ENCODE results near the gene FAM185A. TPM values are rescaled to one million over a fixed set of nuclear protein-coding genes. Genes with fewer than 3 reads are reported as not detected.
"Not testable (repeated sequence)": the region's sequence is repeated elsewhere in the genome, so short reads cannot be mapped to it uniquely, and the experiment has no call there.

Gene FAM185A
- total and polyA plus RNA-seq, 2 of the 4 experiments (the other 2 are of a cell fraction), result 3.6 to 4.3 TPM

DNA sequence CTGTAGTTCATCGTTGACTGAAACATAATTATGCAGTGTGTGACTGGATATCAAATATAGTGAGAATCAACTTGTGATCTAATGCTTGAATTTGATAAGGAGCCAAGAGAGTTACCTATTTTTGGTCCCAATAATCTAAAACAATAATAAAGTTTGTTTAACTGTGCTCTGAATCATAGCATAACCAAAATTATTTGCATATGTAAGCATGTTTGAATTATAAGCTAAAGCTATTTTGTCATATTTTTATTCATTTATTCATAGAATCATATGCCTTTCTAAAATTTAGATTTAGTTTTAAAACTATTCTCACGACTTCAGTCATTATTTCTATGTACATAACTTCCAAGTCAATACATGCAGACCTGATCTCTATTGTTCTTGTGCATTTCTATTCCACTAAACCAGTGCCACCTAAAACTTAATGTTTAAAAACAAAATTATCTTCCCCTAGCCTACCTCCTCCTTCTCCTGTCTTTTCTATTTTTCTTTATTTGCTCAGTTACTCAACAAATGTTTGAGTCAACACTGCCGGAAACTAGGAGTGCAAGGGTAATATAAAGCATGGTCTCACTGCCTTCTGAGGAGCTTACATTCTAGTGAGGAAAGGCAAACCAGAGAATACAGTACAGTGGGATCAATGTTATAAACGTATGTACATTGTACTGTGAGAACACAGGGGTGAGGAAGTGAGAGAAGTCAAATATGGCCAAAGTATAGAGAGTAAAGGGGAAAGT is 41.7 kb downstream of the FAM185A start:
- BruUV-seq (replicated peaks); H3K27ac ChIP-seq (ENCODE audit: insufficient read depth, low read length); H4K5ac ChIP-seq (ENCODE audit: low read depth, low read length); H3K9me1 ChIP-seq (ENCODE audit: insufficient read depth, low read length); intact Hi-C loops (cut with micrococcal nuclease); H2AFZ ChIP-seq (replicated peaks; ENCODE audit: low read length, poor library complexity); H4K20me1 ChIP-seq (ENCODE audit: insufficient read depth, low read length); H3K14ac ChIP-seq (replicated peaks; ENCODE audit: low read depth, low read length); H2AK5ac ChIP-seq (ENCODE audit: low read depth, low read length); H2BK5ac ChIP-seq (ENCODE audit: low read depth, low read length, poor library complexity, severe bottlenecking); H2BK20ac ChIP-seq (ENCODE audit: low read depth, low read length); H3K27me3 ChIP-seq (ENCODE audit: control insufficient read depth, insufficient read depth, low read length); H3K4ac ChIP-seq (ENCODE audit: low read depth, low read length); H3K4me3 ChIP-seq (ENCODE audit: insufficient read depth, low read depth, low read length); H3K79me1 ChIP-seq (ENCODE audit: low read depth in 1 of 2, low read length in 2 of 2); H2BK15ac ChIP-seq (ENCODE audit: low read depth, low read length); H3K4me1 ChIP-seq (ENCODE audit: control insufficient read depth, insufficient read depth, low read length); H3K56ac ChIP-seq (ENCODE audit: extremely low read depth, insufficient read depth, low read length); dilution Hi-C loops (cut with HindIII; ENCODE audit: low sequenced_read_pairs, unreplicated experiment); CTCF ChIA-PET; H2AK9ac ChIP-seq (replicated peaks; ENCODE audit: low read depth, low read length, poor library complexity); H3K23ac ChIP-seq (ENCODE audit: low read depth, low read length); H3K18ac ChIP-seq (ENCODE audit: low read depth, low read length); H4K91ac ChIP-seq (ENCODE audit: insufficient read depth, low read depth, low read length); in situ Hi-C loops (cut with MboI; ENCODE audit: low sequenced_read_pairs); H2BK120ac ChIP-seq (ENCODE audit: low read depth, low read length); H3K9me3 ChIP-seq (ENCODE audit: control insufficient read depth, insufficient read depth, low read length); POLR2A ChIA-PET (ENCODE audit: unreplicated experiment); DNase-seq; H4K8ac ChIP-seq (ENCODE audit: low read depth in 2 of 2, low read length in 2 of 2); H3K9ac ChIP-seq (ENCODE audit: low read depth, low read length); H3K4me2 ChIP-seq (ENCODE audit: low read depth, low read length); H3K36me3 ChIP-seq (ENCODE audit: control insufficient read depth, insufficient read depth, low read length): not testable (repeated sequence)
- ATAC-seq (ENCODE audit: low read depth), result peak; percentile 22; the same call in 1 of the 2 replicates
- TF ChIP-seq MAFK (IDR thresholded peaks at IDR 0.05; ENCODE audit: low read depth, low read length), result peak; percentile 46
- no CpG with 5 or more reads among the region's 4 CpGs for WGBS, 2 experiments (ENCODE audit: extremely low coverage in 2 of 2, insufficient read length in 1 of 2)

DNA sequence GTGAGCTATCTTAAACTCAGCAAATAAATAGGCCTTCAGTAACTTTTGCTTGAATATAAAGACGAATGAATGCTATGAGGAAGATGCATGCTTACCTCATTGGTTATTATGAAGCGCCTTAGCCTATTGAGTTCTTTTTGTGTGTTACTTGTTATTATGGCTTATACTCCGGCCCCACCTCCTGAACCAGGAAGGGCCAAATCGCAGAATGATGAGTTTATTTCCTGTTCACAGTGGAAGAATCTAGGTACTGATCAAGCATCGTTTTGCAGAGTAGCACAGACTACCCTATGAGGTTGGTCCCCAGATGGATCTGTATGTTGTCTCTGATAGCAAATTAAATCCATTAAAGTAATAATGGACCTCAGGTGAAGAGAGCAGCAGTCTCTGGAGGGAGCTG is 42.6 kb downstream of the FAM185A start:
- H3K27ac ChIP-seq (ENCODE audit: insufficient read depth, low read length); H3K4me3 ChIP-seq (ENCODE audit: insufficient read depth, low read depth, low read length); DNase-seq; H3K36me3 ChIP-seq (ENCODE audit: control insufficient read depth, insufficient read depth, low read length); H2AK9ac ChIP-seq (replicated peaks; ENCODE audit: low read depth, low read length, poor library complexity); H2BK20ac ChIP-seq (ENCODE audit: low read depth, low read length); H3K4me2 ChIP-seq (ENCODE audit: low read depth, low read length); H3K27me3 ChIP-seq (ENCODE audit: control insufficient read depth, insufficient read depth, low read length); CTCF ChIA-PET; ATAC-seq (ENCODE audit: low read depth); H3K79me1 ChIP-seq (ENCODE audit: low read depth in 1 of 2, low read length in 2 of 2); POLR2A ChIA-PET (ENCODE audit: unreplicated experiment); H3K9ac ChIP-seq (ENCODE audit: low read depth, low read length); H2BK5ac ChIP-seq (ENCODE audit: low read depth, low read length, poor library complexity, severe bottlenecking); H2BK15ac ChIP-seq (ENCODE audit: low read depth, low read length); in situ Hi-C loops (cut with MboI; ENCODE audit: low sequenced_read_pairs); H3K4me1 ChIP-seq (ENCODE audit: control insufficient read depth, insufficient read depth, low read length); H3K14ac ChIP-seq (replicated peaks; ENCODE audit: low read depth, low read length); H2AFZ ChIP-seq (replicated peaks; ENCODE audit: low read length, poor library complexity); H4K8ac ChIP-seq (ENCODE audit: low read depth in 2 of 2, low read length in 2 of 2); dilution Hi-C loops (cut with HindIII; ENCODE audit: low sequenced_read_pairs, unreplicated experiment); H3K18ac ChIP-seq (ENCODE audit: low read depth, low read length); H4K20me1 ChIP-seq (ENCODE audit: insufficient read depth, low read length); H3K9me3 ChIP-seq (ENCODE audit: control insufficient read depth, insufficient read depth, low read length); H4K91ac ChIP-seq (ENCODE audit: insufficient read depth, low read depth, low read length); H2BK120ac ChIP-seq (ENCODE audit: low read depth, low read length); H3K4ac ChIP-seq (ENCODE audit: low read depth, low read length); intact Hi-C loops (cut with micrococcal nuclease); H2AK5ac ChIP-seq (ENCODE audit: low read depth, low read length); BruUV-seq (replicated peaks); H3K23ac ChIP-seq (ENCODE audit: low read depth, low read length); H3K9me1 ChIP-seq (ENCODE audit: insufficient read depth, low read length); H4K5ac ChIP-seq (ENCODE audit: low read depth, low read length); H3K56ac ChIP-seq (ENCODE audit: extremely low read depth, insufficient read depth, low read length): not testable (repeated sequence)
- WGBS, 2 experiments (ENCODE audit: extremely low coverage in 2 of 2, insufficient read length in 1 of 2), result no CpG with 5 or more reads among the region's 5 CpGs
